CD14-positive monocyte (primary cell): ENCODE measurements around the gene NT5C1B. TPM values are rescaled to one million over a fixed set of nuclear protein-coding genes. Genes with fewer than 3 reads are reported as not detected.

Source experiments
- DNase-seq, 3 donors: peaks; one replicate each; pipeline ENCODE4 v3.0.0-alpha.2; 2011 to 2022
- H2AFZ ChIP-seq: 2 replicates; pipeline ENCODE4 v1.6.0; 2012; ENCODE audit warnings: mild to moderate bottlenecking, low read depth, low read length, inconsistent platforms; ENCODE audit not compliant: insufficient read depth, poor library complexity, severe bottlenecking
- H3K27ac ChIP-seq, 2 donors: 1 replicate in 1 of 2; 2 replicates in 1 of 2; pipeline ENCODE4 v1.5.1; 2012 to 2013; ENCODE audit warnings: low read length in 2 of 2, control low read depth in 1 of 2, inconsistent platforms in 1 of 2, low read depth in 1 of 2, mild to moderate bottlenecking in 1 of 2
- H3K27me3 ChIP-seq, 2 donors: one replicate each; pipeline versions ENCODE4 v1.6.0 to v1.6.1; 2011 to 2013; ENCODE audit warnings: low read length in 2 of 2; ENCODE audit not compliant: control insufficient read depth in 2 of 2, insufficient read depth in 2 of 2
- H3K36me3 ChIP-seq, 2 donors: replicated peaks in 1 of 2; 1 replicate in 1 of 2; 2 replicates in 1 of 2; pipeline versions ENCODE4 v1.5.1 to v1.6.1; 2012 to 2013; ENCODE audit warnings: low read length in 2 of 2, control low read depth in 1 of 2, inconsistent platforms in 1 of 2, mild to moderate bottlenecking in 1 of 2; ENCODE audit not compliant: insufficient read depth in 2 of 2, control insufficient read depth in 1 of 2
- H3K4me1 ChIP-seq, 2 donors: 1 replicate in 1 of 2; 2 replicates in 1 of 2; pipeline versions ENCODE4 v1.5.1 to v1.6.1; 2012 to 2013; ENCODE audit warnings: low read length in 2 of 2, control low read depth in 1 of 2, inconsistent platforms in 1 of 2, mild to moderate bottlenecking in 1 of 2, moderate library complexity in 1 of 2; ENCODE audit not compliant: insufficient read depth in 2 of 2, control insufficient read depth in 1 of 2
- H3K4me2 ChIP-seq: replicated peaks from 2 replicates; pipeline ENCODE3; 2012; ENCODE audit warnings: low read length, moderate library complexity, mild to moderate bottlenecking; ENCODE audit not compliant: poor library complexity, severe bottlenecking; ENCODE audit errors: extremely low read depth
- H3K4me3 ChIP-seq, 3 experiments: fragments of 200-600 bp in 1 of 3; sonication (generic) in 1 of 3; replicated peaks in 1 of 3; 1 replicate in 2 of 3; 2 replicates in 1 of 3; pipeline ENCODE4 v1.5.1; 2011 to 2013; ENCODE audit warnings: low read length in 3 of 3, mild to moderate bottlenecking in 3 of 3, control low read depth in 2 of 3, low read depth in 2 of 3, inconsistent platforms in 1 of 3, moderate library complexity in 1 of 3
- H3K79me2 ChIP-seq: 2 replicates; pipeline ENCODE4 v1.6.0; 2012; ENCODE audit warnings: mild to moderate bottlenecking, control low read depth, inconsistent platforms, low read length, moderate library complexity; ENCODE audit not compliant: insufficient read depth
- H3K9ac ChIP-seq: 2 replicates; pipeline ENCODE4 v1.6.0; 2017; ENCODE audit warnings: low read length, mild to moderate bottlenecking; ENCODE audit not compliant: insufficient read depth, poor library complexity, severe bottlenecking
- H3K9me3 ChIP-seq, 2 donors: replicated peaks in 1 of 2; 1 replicate in 1 of 2; 2 replicates in 1 of 2; pipeline versions ENCODE4 v1.5.1 to v1.6.1; 2012 to 2013; ENCODE audit warnings: low read length in 2 of 2, control low read depth in 1 of 2; ENCODE audit not compliant: control insufficient read depth in 1 of 2, insufficient read depth in 1 of 2
- H4K20me1 ChIP-seq: 2 replicates; pipeline ENCODE4 v1.6.0; 2012; ENCODE audit warnings: mild to moderate bottlenecking, low read length, control low read depth, moderate library complexity; ENCODE audit not compliant: insufficient read depth
- H3K27ac Mint-ChIP-seq, 7 donors: one replicate each; pipeline ENCODE4 v1.8.0; 2020; ENCODE audit warnings: mild to moderate bottlenecking in 7 of 7, mixed read lengths in 7 of 7, moderate library complexity in 6 of 7, inconsistent platforms in 2 of 7
- H3K27me3 Mint-ChIP-seq, 3 donors: one replicate each; pipeline ENCODE4 v1.8.0; 2021 to 2022; ENCODE audit warnings: low read depth in 3 of 3, mild to moderate bottlenecking in 3 of 3, mixed read lengths in 3 of 3, moderate library complexity in 3 of 3, inconsistent platforms in 1 of 3
- H3K36me3 Mint-ChIP-seq, 2 donors: one replicate each; pipeline ENCODE4 v1.8.0; 2020; ENCODE audit warnings: mixed read lengths in 2 of 2, inconsistent platforms in 1 of 2, mild to moderate bottlenecking in 1 of 2
- H3K4me1 Mint-ChIP-seq: one replicate; pipeline ENCODE4 v1.8.0; 2020; ENCODE audit warnings: mild to moderate bottlenecking, mixed read lengths
- H3K4me3 Mint-ChIP-seq, 2 donors: one replicate each; pipeline ENCODE4 v1.8.0; 2020; ENCODE audit warnings: mild to moderate bottlenecking in 2 of 2, mixed read lengths in 2 of 2, moderate library complexity in 1 of 2
- H3K9me3 Mint-ChIP-seq, 7 donors: one replicate each; pipeline ENCODE4 v1.8.0; 2020 to 2022; ENCODE audit warnings: mixed read lengths in 7 of 7, mild to moderate bottlenecking in 6 of 7, moderate library complexity in 6 of 7, inconsistent platforms in 2 of 7
- WGBS: methylation state at CpG from one replicate; pipeline ENCODE4 v1.1.5; 2013; ENCODE audit warnings: missing lambda C conversion rate; ENCODE audit not compliant: insufficient coverage; 5-methylcytosine and 5-hydroxymethylcytosine counted together
- intact Hi-C, 2 donors: fragments of 100-400 bp; cut with micrococcal nuclease; formaldehyde crosslinking; loops; one replicate each; pipeline versions ENCODE4 v1.15.0 to v1.15.1; 2023
- polyA plus RNA-seq, 3 donors: library from polyadenylated mRNA; depleted of rRNA in 1 of 3; unstranded in 2 of 3; stranded (reverse) in 1 of 3; fragments of 300-500 nt in 2 of 3; fragments of >200 nt in 1 of 3; fragmentation: Illumina TruSeq in 2 of 3; gene quantifications; 1 replicate in 2 of 3; 2 replicates in 1 of 3; pipeline ENCODE4 v1.2.3, GENCODE V29; 2012 to 2021
- TF ChIP-seq, protein P1 (sequence below): fragments of 200-600 bp; IDR thresholded peaks from one replicate; pipeline ENCODE4 v1.8.0; 2022; ENCODE audit warnings: antibody characterized with exemption, mild to moderate bottlenecking

NT5C1B gene
- polyA plus RNA-seq, 3 donors, result not detected

DNA sequence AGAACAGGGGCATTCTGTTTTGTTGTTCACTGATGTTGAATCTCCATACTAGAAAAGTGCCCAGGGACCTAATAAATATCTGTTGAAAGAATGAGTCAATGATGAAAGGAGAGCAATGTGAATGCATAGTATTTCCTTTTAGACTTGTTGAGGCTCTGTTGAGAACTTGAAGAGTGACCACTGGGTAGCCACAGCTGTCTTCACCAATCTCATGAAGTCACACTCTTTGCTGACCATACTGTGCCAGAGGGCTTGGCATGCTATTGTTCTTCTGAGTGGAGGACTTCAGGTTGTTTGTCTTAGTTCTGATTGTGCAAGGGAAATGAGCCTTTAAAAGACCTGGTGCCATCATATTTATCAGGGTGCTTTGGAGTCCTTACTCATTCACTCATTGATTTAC, 41.6 kb upstream of the NT5C1B start:
- H3K9me3 Mint-ChIP-seq, result peaks cover 5 to 30% (median 12%) of the 10 kb centered on the region in 7 donors
- TF ChIP-seq, protein P1, sequence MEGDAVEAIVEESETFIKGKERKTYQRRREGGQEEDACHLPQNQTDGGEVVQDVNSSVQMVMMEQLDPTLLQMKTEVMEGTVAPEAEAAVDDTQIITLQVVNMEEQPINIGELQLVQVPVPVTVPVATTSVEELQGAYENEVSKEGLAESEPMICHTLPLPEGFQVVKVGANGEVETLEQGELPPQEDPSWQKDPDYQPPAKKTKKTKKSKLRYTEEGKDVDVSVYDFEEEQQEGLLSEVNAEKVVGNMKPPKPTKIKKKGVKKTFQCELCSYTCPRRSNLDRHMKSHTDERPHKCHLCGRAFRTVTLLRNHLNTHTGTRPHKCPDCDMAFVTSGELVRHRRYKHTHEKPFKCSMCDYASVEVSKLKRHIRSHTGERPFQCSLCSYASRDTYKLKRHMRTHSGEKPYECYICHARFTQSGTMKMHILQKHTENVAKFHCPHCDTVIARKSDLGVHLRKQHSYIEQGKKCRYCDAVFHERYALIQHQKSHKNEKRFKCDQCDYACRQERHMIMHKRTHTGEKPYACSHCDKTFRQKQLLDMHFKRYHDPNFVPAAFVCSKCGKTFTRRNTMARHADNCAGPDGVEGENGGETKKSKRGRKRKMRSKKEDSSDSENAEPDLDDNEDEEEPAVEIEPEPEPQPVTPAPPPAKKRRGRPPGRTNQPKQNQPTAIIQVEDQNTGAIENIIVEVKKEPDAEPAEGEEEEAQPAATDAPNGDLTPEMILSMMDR, result no peak
- H2AFZ ChIP-seq, result no peak overlapping the region
- peaks cover 0 to 14% of the 10 kb centered on the region in 2 donors for H3K9me3 ChIP-seq
- no peak overlapping the region for H3K4me3 ChIP-seq
- no peaks in the 10 kb centered on the region for H3K27me3 Mint-ChIP-seq
- H3K27ac Mint-ChIP-seq, result no peak overlapping the region
- no peak overlapping the region for H3K9ac ChIP-seq
- H3K36me3 ChIP-seq, result no peaks in the 10 kb centered on the region
- H3K4me1 ChIP-seq, result no peaks in the 10 kb centered on the region
- no peak overlapping the region for H3K27ac ChIP-seq
- DNase-seq, result no peak
- no peaks in the 10 kb centered on the region for H3K79me2 ChIP-seq
- no peaks in the 10 kb centered on the region for H3K4me1 Mint-ChIP-seq
- no peak overlapping the region for H3K4me3 Mint-ChIP-seq
- no peaks in the 10 kb centered on the region for H3K27me3 ChIP-seq
- H4K20me1 ChIP-seq, result no peaks in the 10 kb centered on the region
- intact Hi-C loops, result no loop called here
- H3K4me2 ChIP-seq, result no peak overlapping the region
- no peaks in the 10 kb centered on the region for H3K36me3 Mint-ChIP-seq

GRCh38 chr2:18630541-18630940, 41.2 kb upstream of the NT5C1B start:
- Mint-ChIP-seq H3K36me3 (no peaks in the 10 kb centered on the region), H3K27me3 (no peaks in the 10 kb centered on the region), H3K4me1 (no peaks in the 10 kb centered on the region), H3K9me3 (peaks cover 3 to 29% (median 11%) of the 10 kb centered on the region in 7 donors), H3K4me3 (no peak overlapping the region), H3K27ac (no peak overlapping the region)
- H3K79me2 ChIP-seq, result no peaks in the 10 kb centered on the region
- H3K27me3 ChIP-seq, result no peaks in the 10 kb centered on the region
- H3K27ac ChIP-seq, result no peak overlapping the region
- DNase-seq, result no peak
- H3K4me2 ChIP-seq, result no peak overlapping the region
- H3K4me3 ChIP-seq, result no peak overlapping the region
- no peaks in the 10 kb centered on the region for H3K4me1 ChIP-seq
- intact Hi-C loops, result no loop called here
- H3K9ac ChIP-seq, result no peak overlapping the region
- TF ChIP-seq, protein P1, result no peak
- peaks cover 0 to 14% of the 10 kb centered on the region in 2 donors for H3K9me3 ChIP-seq
- H2AFZ ChIP-seq, result no peak overlapping the region
- H4K20me1 ChIP-seq, result no peaks in the 10 kb centered on the region
- H3K36me3 ChIP-seq, result no peaks in the 10 kb centered on the region
- 86% methylated on average over 1 of the region's 1 CpG for WGBS
